ENCODE results near the gene NFIL3. TPM values are rescaled to one million over a fixed set of nuclear protein-coding genes. Genes with fewer than 3 reads are reported as not detected.

Gene NFIL3
- total and polyA plus RNA-seq, 2 of the 8 experiments (the other 6 are each of a cell fraction or from before 2014, with no cell fraction given) = 3.4 to 13.5 TPM

GRCh38 chr9:91361291-91362050 lies 62.2 kb downstream of the NFIL3 start, which contains the start of gene AUH (continued):
- no peak for TF ChIP-seq CTBP2 (IDR thresholded peaks at IDR 0.05; ENCODE audit: borderline replicate concordance, insufficient read depth, insufficient read length, low read length)
- TF ChIP-seq SUZ12 (IDR thresholded peaks at IDR 0.05; ENCODE audit: low read length) = no peak
- TF ChIP-seq EGR1 (IDR thresholded peaks at IDR 0.05; ENCODE audit: borderline replicate concordance, low read depth, low read length) = peak; percentile 97
- TF ChIP-seq KDM5A (IDR thresholded peaks at IDR 0.05; ENCODE audit: low read length) = peak; percentile 74; the same call in 1 of the 2 replicates
- no peak for TF ChIP-seq FOSL1 (IDR thresholded peaks at IDR 0.05; ENCODE audit: insufficient read depth, low read depth, low read length)
- TF ChIP-seq POLR2A (IDR thresholded peaks at IDR 0.05; ENCODE audit: control extremely low read depth in 1 of 2, low read depth in 2 of 2, low read length in 2 of 2) = peak; percentile 60 to 67
- no peak for TF ChIP-seq RNF2 (IDR thresholded peaks at IDR 0.05; ENCODE audit: borderline replicate concordance, low read depth, low read length, missing control alignments, poor library complexity, severe bottlenecking)
- TF ChIP-seq SP2 (IDR thresholded peaks at IDR 0.05; ENCODE audit: low read length) = no peak
- TF ChIP-seq HDAC2 (IDR thresholded peaks at IDR 0.05; ENCODE audit: borderline replicate concordance in 1 of 2, low read depth in 2 of 2, low read length in 2 of 2) = peak in 1 of 2 experiments; percentile 87; a peak in 1 of 4 replicates
- no peak for TF ChIP-seq JUND (IDR thresholded peaks at IDR 0.05; ENCODE audit: low read length)
- no peak; the same call in none of the 2 replicates for TF ChIP-seq POLR2AphosphoS5 (IDR thresholded peaks at IDR 0.05; ENCODE audit: low read depth, low read length)
- peak; percentile 69 for TF ChIP-seq NRF1 (IDR thresholded peaks at IDR 0.05; ENCODE audit: low read depth, low read length)
- peak; percentile 87 for TF ChIP-seq TAF1 (IDR thresholded peaks at IDR 0.05; ENCODE audit: low read depth, low read length)
- TF ChIP-seq EZH2 (IDR thresholded peaks at IDR 0.05; ENCODE audit: low read depth, low read length, severe bottlenecking) = no peak
- no peak for TF ChIP-seq SP1 (IDR thresholded peaks at IDR 0.05; ENCODE audit: low read depth, low read length)
- no peak for TF ChIP-seq MAFK (IDR thresholded peaks at IDR 0.05; ENCODE audit: low read depth, low read length)

All from H1 (cell line).